B cell (primary cell): ENCODE results near the gene ZNF594. TPM values are rescaled to one million over a fixed set of nuclear protein-coding genes. Genes with fewer than 3 reads are reported as not detected.
"Not testable (repeated sequence)": the region's sequence is repeated elsewhere in the genome, so short reads cannot be mapped to it uniquely, and the experiment has no call there.

Source experiments
- ATAC-seq: fragments of 200-7000 bp; cut with Tn5 transposase; one replicate; pipeline ENCODE4 v1.10.0; 2021; ENCODE audit warnings: low read depth, mild to moderate bottlenecking, moderate number of reproducible peaks, moderate library complexity
- CTCF ChIA-PET: fragments of 350-600 bp; sonication (Branson Sonifier 250); formaldehyde crosslinking; loops from one replicate; lab custom pipeline; 2021; ENCODE audit warnings: antibody characterized with exemption, inconsistent platforms; lab: Charles Lee
- POLR2A ChIA-PET: fragments of 350-600 bp; sonication (Branson Sonifier 250); formaldehyde crosslinking; loops from one replicate; lab custom pipeline; 2021; ENCODE audit warnings: antibody characterized with exemption; lab: Charles Lee
- DNase-seq: peaks from one replicate; pipeline ENCODE4 v3.0.0; 2013
- H2AFZ ChIP-seq: 2 replicates; pipeline ENCODE4 v1.6.1; 2012; ENCODE audit warnings: mild to moderate bottlenecking, low read depth, low read length; ENCODE audit not compliant: insufficient read depth, poor library complexity, severe bottlenecking
- H3K27ac ChIP-seq, 2 donors: 1 replicate in 1 of 2; 2 replicates in 1 of 2; pipeline ENCODE4 v1.5.1; 2012 to 2013; ENCODE audit warnings: low read length in 2 of 2, mild to moderate bottlenecking in 2 of 2, moderate library complexity in 1 of 2
- H3K27me3 ChIP-seq, 4 experiments: fragments of 200-600 bp in 1 of 4; sonication (generic) in 1 of 4; replicated peaks in 1 of 4; 1 replicate in 2 of 4; 2 replicates in 2 of 4; pipeline versions ENCODE4 v1.6.1 to v1.7.0; 2013 to 2016; ENCODE audit warnings: low read length in 3 of 4, mild to moderate bottlenecking in 2 of 4, mixed read lengths in 1 of 4, moderate library complexity in 1 of 4; ENCODE audit not compliant: insufficient read depth in 4 of 4, control insufficient read depth in 3 of 4; ENCODE audit errors: control extremely low read depth in 1 of 4
- H3K36me3 ChIP-seq, 2 experiments: replicated peaks in 1 of 2; 1 replicate in 1 of 2; 2 replicates in 1 of 2; pipeline versions ENCODE4 v1.6.1 to v1.7.1; 2013; ENCODE audit warnings: low read length in 1 of 2; ENCODE audit not compliant: insufficient read depth in 2 of 2, control insufficient read depth in 1 of 2; ENCODE audit errors: control extremely low read depth in 1 of 2, extremely low read depth in 1 of 2
- H3K4me1 ChIP-seq, 2 donors: fragments of 200-600 bp in 1 of 2; sonication (generic) in 1 of 2; 1 replicate in 1 of 2; 2 replicates in 1 of 2; pipeline versions ENCODE4 v1.5.1 to v1.6.1; 2013 to 2017; ENCODE audit warnings: low read length in 2 of 2; ENCODE audit not compliant: control insufficient read depth in 2 of 2, insufficient read depth in 2 of 2
- H3K4me2 ChIP-seq: replicated peaks from 2 replicates; pipeline ENCODE3; 2012; ENCODE audit warnings: mild to moderate bottlenecking, low read depth, low read length; ENCODE audit not compliant: poor library complexity, severe bottlenecking
- H3K4me3 ChIP-seq, 5 experiments: fragments of 200-600 bp in 1 of 5; sonication (generic) in 1 of 5; 1 replicate in 3 of 5; 2 replicates in 2 of 5; pipeline versions ENCODE4 v1.5.1 to v1.7.0; 2011 to 2016; ENCODE audit warnings: low read length in 4 of 5, mild to moderate bottlenecking in 4 of 5, low read depth in 2 of 5, control low read depth in 1 of 5, moderate library complexity in 1 of 5; ENCODE audit not compliant: insufficient read depth in 1 of 5; ENCODE audit errors: control extremely low read depth in 1 of 5, extremely low read depth in 1 of 5
- H3K79me2 ChIP-seq: fragments of 200-600 bp; sonication (generic); one replicate; pipeline ENCODE4 v1.6.0; 2016; ENCODE audit warnings: low read length; ENCODE audit not compliant: control insufficient read depth, insufficient read depth
- H3K9ac ChIP-seq: fragments of 200-600 bp; sonication (generic); 2 replicates; pipeline ENCODE4 v1.6.1; 2017; ENCODE audit warnings: mild to moderate bottlenecking, low read length, moderate library complexity
- H3K9me3 ChIP-seq, 3 donors: one replicate each; pipeline versions ENCODE4 v1.6.1 to v1.7.1; 2013; ENCODE audit warnings: low read length in 2 of 3; ENCODE audit not compliant: control insufficient read depth in 2 of 3, insufficient read depth in 1 of 3; ENCODE audit errors: control extremely low read depth in 1 of 3
- H4K20me1 ChIP-seq: 2 replicates; pipeline ENCODE4 v1.6.0; 2012; ENCODE audit warnings: mild to moderate bottlenecking, low read length; ENCODE audit not compliant: insufficient read depth, control insufficient read depth, poor library complexity, severe bottlenecking
- H3K27ac Mint-ChIP-seq: one replicate; pipeline ENCODE4 v1.8.0; 2021; ENCODE audit warnings: mixed read lengths
- H3K27me3 Mint-ChIP-seq: one replicate; pipeline ENCODE4 v1.8.0; 2021; ENCODE audit warnings: mixed read lengths
- H3K4me1 Mint-ChIP-seq: one replicate; pipeline ENCODE4 v1.8.0; 2021; ENCODE audit warnings: mixed read lengths
- H3K4me3 Mint-ChIP-seq: one replicate; pipeline ENCODE4 v1.8.0; 2021; ENCODE audit warnings: mixed read lengths
- H3K9me3 Mint-ChIP-seq: one replicate; pipeline ENCODE4 v1.8.0; 2022; ENCODE audit warnings: mixed read lengths; ENCODE audit not compliant: insufficient read depth
- EZH2 ChIP-seq: IDR thresholded peaks from 2 replicates; pipeline ENCODE4 v1.6.1; 2012; ENCODE audit warnings: borderline replicate concordance, low read depth, mild to moderate bottlenecking, moderate library complexity, low read length; ENCODE audit not compliant: insufficient read depth, poor library complexity, severe bottlenecking
- WGBS: methylation state at CpG from one replicate; pipeline ENCODE4 v1.1.5; 2013; ENCODE audit warnings: missing lambda C conversion rate; ENCODE audit not compliant: insufficient coverage; 5-methylcytosine and 5-hydroxymethylcytosine counted together
- intact Hi-C: fragments of 100-400 bp; cut with micrococcal nuclease; formaldehyde crosslinking; loops from one replicate; pipeline ENCODE4 v1.10.0; 2022
- polyA plus RNA-seq: library from polyadenylated mRNA; depleted of rRNA; stranded (reverse); fragments of >200 nt; gene quantifications from 2 replicates; pipeline ENCODE4 v1.2.3, GENCODE V29; 2012
- total RNA-seq, 2 donors: library from RNA; stranded (reverse); fragments of 120-200 nt in 1 of 2; gene quantifications; 1 replicate in 1 of 2; 2 replicates in 1 of 2; pipeline versions ENCODE4 v1.2.3 to v1.2.4, GENCODE V29; 2013 to 2022
- TF ChIP-seq, protein P1 (sequence below): fragments of 200-600 bp; IDR thresholded peaks from one replicate; pipeline ENCODE4 v1.8.0; 2022; ENCODE audit warnings: antibody characterized with exemption, mild to moderate bottlenecking

Gene ZNF594
- total and polyA plus RNA-seq, 2 donors (not counting 1 experiment from before 2014, with no cell fraction given): 5.9 to 38.9 TPM

DNA sequence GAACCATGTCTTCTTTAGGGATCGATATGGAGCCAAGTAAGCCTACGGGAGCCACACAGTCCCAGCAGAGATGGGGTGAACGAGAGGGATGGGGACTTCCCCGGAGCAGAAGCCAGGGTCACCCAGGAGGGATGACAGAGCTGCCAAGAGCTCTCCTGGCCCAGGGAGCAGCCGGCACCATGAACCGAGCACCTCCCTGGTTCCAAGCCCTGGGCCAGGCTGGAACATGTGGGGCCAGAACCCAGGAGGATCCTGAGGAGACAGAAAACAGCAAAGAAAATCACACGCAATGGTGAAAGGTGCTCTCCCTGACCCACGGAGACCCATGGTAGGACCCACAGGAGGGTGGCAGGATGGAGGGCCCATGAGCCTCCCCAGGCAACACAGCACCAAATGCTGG is 57.7 kb downstream of the ZNF594 start:
- H3K9me3 ChIP-seq, H3K4me1 Mint-ChIP-seq, H3K4me3 Mint-ChIP-seq, H2AFZ ChIP-seq, H3K27ac Mint-ChIP-seq, H3K27me3 Mint-ChIP-seq, H3K9me3 Mint-ChIP-seq, H3K36me3 ChIP-seq, H4K20me1 ChIP-seq, ATAC-seq, H3K4me1 ChIP-seq, H3K9ac ChIP-seq, POLR2A ChIA-PET, H3K27me3 ChIP-seq, CTCF ChIA-PET, intact Hi-C loops, H3K4me2 ChIP-seq, DNase-seq, H3K27ac ChIP-seq, H3K79me2 ChIP-seq, H3K4me3 ChIP-seq: not testable (repeated sequence)
- WGBS: 89% methylated on average over 8 of the region's 8 CpGs

DNA sequence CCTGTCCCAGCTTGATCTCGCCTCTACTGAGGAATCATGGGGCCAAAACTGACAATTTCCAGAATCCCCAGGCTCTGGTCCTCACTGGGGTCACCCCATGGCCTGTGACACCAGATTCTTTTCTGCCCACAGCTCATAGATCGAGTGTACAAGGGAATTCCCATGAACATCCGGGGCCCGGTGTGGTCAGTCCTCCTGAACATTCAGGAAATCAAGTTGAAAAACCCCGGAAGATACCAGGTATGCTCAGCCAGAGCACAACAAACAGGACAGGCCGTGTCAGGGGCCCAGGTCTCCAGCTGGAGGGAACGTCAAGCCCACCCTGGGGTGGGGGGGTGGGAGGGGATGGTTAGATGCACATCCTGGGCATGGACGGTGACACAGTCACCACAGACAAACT is 58.4 kb downstream of the ZNF594 start:
- Histone ChIP-seq H3K79me2 (no peaks in the 10 kb centered on the region), H3K4me2 (no peak overlapping the region), H4K20me1 (no peaks in the 10 kb centered on the region), H3K36me3 (no peaks in the 10 kb centered on the region), H3K4me1 (no peaks in the 10 kb centered on the region), H3K9me3 (no peaks in the 10 kb centered on the region), H3K27me3 (peaks cover 0 to 4% (median 0%) of the 10 kb centered on the region in 4 experiments), H3K4me3 (no peak overlapping the region), H2AFZ (no peak overlapping the region), H3K9ac (no peak overlapping the region), H3K27ac (no peak overlapping the region)
- Mint-ChIP-seq H3K9me3 (no peaks in the 10 kb centered on the region), H3K4me3 (no peak overlapping the region), H3K27me3 (peaks cover 3% of the 10 kb centered on the region), H3K27ac (no peak overlapping the region), H3K4me1 (no peaks in the 10 kb centered on the region)
- POLR2A ChIA-PET: no interaction called here
- DNase-seq (no peak), ATAC-seq (no peak)
- CTCF ChIA-PET: no interaction called here
- 89% methylated on average over 5 of the region's 8 CpGs for WGBS
- TF ChIP-seq, protein P1, sequence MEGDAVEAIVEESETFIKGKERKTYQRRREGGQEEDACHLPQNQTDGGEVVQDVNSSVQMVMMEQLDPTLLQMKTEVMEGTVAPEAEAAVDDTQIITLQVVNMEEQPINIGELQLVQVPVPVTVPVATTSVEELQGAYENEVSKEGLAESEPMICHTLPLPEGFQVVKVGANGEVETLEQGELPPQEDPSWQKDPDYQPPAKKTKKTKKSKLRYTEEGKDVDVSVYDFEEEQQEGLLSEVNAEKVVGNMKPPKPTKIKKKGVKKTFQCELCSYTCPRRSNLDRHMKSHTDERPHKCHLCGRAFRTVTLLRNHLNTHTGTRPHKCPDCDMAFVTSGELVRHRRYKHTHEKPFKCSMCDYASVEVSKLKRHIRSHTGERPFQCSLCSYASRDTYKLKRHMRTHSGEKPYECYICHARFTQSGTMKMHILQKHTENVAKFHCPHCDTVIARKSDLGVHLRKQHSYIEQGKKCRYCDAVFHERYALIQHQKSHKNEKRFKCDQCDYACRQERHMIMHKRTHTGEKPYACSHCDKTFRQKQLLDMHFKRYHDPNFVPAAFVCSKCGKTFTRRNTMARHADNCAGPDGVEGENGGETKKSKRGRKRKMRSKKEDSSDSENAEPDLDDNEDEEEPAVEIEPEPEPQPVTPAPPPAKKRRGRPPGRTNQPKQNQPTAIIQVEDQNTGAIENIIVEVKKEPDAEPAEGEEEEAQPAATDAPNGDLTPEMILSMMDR: no peak
- no peak for TF ChIP-seq EZH2
- intact Hi-C loops: no loop called here

DNA sequence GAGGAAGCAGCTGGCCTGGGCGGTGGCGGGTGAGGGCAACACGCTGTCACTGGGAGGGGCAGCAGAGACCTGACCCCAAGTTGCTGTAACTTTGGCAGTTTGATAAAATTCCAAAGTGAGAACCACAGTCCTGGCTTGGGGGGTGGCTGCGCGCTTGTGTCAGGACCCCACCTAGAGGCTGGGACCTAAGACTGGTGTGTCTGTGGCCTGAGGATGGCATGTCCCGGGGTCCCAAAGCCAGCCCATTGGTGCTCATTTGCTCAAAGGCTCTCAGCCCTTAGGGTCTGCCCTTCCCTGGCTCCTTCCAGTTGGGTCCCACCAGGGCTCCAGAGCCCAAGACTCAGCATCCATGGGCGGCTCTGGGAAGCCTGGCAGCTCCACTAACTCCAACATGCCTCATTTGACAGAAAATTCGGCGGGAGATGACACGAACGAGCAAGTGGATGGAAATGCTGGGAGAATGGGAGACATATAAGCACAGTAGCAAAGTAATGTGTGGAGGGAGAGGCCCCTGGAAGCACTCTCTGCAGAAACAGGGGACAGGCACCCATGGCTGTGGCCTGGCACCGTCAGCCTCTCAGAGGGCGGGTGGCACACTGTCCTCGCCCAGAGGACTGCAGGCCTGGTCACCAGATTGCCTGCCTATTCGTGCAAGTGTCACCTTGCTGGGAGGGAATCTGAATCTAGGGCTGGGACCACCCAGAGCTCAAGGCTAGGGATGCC is 59.0 kb downstream of the ZNF594 start:
- H3K27me3 ChIP-seq, intact Hi-C loops, H3K36me3 ChIP-seq, H3K9me3 Mint-ChIP-seq, POLR2A ChIA-PET, H3K4me2 ChIP-seq, H3K27ac ChIP-seq, CTCF ChIA-PET, H3K9me3 ChIP-seq, H3K4me1 Mint-ChIP-seq, H3K4me3 Mint-ChIP-seq, H2AFZ ChIP-seq, H3K27me3 Mint-ChIP-seq, H3K79me2 ChIP-seq, H3K9ac ChIP-seq, H3K4me3 ChIP-seq, H3K27ac Mint-ChIP-seq, H4K20me1 ChIP-seq, DNase-seq, ATAC-seq, H3K4me1 ChIP-seq: not testable (repeated sequence)
- 92% methylated on average over 13 of the region's 15 CpGs for WGBS
